Measurements from ENCODE around the gene TSPOAP1.

TSPOAP1 gene

GRCh38 chr17:58275417-58275816 lies 53.2 kb downstream of the TSPOAP1 start:
- no peak for DNase-seq (ENCODE audit: low read depth)

DNA sequence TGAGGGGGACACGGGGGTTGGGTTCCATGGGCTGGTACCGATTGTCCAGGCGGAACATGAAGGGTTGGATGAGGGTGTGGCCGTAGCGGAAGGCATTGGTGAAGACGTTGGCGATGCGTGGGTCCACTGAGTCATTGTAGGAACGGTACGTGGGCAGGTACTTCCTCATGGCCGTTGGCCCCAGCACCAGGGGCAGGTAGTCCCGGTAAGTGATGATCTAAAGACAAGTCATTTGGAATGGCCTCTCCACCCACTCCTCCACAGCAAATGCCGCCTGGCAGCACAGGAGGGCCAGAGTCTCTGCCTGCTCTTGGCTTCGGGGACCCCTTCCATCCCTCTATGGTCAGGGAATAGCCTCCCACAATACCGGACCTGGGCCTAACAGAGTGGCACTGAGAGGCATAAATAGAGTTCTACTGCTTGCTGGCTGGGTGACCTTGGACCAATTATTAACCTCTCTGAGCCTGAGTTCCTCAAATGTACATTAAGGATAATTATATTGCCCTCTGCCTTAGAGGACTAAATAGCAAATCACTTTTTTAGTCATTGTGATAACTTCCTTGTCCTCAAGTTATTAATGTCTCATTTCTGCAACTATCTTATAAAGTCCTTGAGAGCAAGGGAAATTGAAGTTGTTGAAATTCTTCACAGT lies 55.0 kb downstream of the TSPOAP1 start:
- DNase-seq (ENCODE audit: low read depth): no peak

DNA sequence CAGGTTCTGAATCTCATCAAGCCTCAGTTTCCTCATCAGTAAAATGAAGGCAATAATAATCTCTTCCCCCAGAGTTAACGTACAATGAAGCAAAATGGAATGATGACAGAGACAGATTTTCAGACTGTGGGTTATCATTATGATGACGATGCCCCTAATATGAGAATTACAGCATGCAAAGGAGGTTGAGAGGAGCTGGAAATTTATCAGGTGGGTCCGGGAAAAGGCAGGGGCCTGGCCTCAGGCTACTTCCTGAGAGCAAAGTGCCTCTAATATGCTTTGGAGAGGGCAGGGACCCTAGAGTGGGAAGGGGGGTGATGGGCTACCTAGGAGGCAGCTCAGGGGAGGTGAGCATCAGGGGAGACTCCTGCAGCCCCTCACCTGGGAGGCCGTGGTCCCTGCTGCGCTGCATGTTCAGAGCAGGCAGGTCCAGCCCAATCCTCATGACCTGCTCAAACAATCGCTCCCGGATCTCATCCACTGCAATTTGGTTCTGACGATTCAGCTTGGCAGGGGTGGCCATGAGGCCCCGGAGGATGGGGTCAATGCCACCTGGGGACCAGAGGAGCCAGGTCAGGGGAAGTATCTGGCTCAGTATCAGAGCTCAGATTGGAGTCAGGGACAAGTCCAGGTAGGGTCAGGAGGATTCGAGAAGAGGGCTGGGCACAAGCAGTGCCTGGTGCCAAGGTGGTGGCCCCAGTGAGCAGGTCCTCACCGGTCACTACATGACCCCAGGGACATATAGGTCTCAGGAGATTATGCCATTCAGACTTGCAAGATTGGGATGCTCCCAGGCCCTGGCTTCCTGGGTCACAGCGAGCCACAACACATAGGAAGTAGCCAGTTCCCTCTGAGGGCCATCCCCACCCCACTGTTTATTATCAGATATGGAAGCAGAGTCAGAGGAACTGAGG lies 56.0 kb downstream of the TSPOAP1 start:
- no peak for DNase-seq (ENCODE audit: low read depth)

- no peak for DNase-seq (ENCODE audit: low read depth)
Observed at GRCh38 chr17:58271216-58271931, 57.2 kb downstream of the TSPOAP1 start.

- no peak for DNase-seq (ENCODE audit: low read depth)
Observed at GRCh38 chr17:58270476-58271215, 57.9 kb downstream of the TSPOAP1 start.

DNA sequence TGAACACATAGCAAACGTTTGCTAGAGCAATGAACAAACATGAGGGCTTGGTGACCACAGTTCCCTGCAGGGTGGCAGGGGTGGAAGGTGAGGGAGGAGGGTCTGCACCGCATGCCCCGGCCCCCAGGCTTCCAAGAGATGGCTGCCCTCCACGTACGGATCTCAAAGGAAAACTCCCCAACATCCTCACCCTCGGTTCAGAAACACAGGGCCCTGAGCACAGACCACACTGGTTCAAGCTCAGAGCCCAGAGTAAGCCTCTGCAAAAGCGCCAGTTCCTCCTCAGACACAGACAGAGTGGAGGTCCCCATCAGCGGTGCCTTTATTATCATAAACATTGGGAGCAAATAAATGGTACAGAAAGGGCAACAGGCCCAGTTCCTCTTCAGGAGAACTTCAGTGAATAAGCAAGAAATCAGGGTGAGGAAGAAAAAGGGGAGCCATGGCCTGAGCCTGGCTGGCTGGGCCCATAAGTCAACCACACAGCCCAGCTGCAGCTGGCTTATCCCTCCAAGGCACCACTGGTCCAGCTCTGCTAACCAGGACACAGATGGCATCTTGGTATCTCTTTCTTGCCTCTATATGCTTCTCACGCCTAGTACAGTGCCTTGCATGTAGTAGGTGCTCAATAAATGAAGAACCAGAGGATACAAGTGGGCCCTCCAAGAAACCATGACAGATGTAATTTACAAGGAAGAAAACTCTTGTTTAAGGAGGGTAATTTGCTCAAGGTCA lies 58.9 kb downstream of the TSPOAP1 start:
- no peak for DNase-seq (ENCODE audit: low read depth)

DNA sequence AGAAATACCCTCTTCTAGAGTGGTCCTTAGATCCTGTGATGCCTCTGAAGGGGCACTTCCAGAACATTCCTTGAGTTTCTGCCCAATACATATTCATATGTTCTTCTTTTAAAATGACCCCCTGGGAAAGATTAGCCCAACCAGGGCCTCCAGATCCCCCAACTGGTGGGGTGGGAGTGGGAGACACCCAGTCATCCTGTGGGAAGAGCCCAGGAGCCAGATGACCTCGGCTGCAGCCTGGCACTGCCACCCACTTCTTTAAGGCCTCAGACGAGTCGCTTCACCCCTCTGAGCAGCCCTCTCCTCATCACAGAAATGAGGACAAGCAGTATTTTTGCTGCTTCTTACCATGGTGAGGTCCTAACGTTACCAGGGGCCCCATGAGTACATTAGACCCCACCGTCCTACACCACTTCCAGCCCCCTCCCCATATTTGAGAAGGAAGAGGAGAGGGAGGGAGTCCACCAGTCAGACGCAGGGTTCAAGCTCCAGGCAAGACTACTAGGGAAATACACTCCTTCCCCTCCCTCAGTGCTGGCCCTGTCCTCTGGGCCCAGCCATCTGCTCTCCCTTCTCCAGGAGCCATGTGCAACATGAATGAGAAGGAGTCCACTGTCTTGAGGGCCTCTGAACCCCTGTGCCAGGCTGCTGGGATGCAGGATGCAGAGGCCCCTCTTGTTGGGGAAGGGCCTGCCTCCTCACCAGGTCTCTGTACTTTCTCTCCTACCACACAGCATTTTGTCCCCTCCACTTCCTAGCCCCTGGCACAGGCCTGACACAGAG lies 59.6 kb downstream of the TSPOAP1 start:
- no peak for DNase-seq (ENCODE audit: low read depth)

DNA sequence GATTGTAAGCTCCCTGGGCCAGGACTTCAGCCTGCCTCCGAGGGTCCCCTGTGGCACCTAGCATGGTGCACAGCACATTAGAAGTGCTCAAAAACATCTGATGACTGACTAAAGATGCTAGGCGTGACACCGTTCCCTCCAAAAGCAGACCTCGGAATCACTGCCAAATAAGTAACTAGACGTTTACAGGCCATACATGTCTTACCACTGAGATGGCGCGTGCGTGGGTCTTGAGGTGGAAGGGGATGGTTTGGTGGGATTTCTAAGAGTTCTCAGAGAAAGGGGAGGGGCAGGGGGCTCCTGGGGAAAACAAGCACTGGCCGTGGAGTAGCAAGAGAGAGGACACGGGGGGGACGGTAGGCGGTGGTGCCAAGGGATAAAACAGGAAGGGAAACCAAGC lies 60.3 kb downstream of the TSPOAP1 start:
- no peak for DNase-seq (ENCODE audit: low read depth)

- DNase-seq (ENCODE audit: low read depth): no peak
Observed at GRCh38 chr17:58267347-58268324, 61.0 kb downstream of the TSPOAP1 start.

DNA sequence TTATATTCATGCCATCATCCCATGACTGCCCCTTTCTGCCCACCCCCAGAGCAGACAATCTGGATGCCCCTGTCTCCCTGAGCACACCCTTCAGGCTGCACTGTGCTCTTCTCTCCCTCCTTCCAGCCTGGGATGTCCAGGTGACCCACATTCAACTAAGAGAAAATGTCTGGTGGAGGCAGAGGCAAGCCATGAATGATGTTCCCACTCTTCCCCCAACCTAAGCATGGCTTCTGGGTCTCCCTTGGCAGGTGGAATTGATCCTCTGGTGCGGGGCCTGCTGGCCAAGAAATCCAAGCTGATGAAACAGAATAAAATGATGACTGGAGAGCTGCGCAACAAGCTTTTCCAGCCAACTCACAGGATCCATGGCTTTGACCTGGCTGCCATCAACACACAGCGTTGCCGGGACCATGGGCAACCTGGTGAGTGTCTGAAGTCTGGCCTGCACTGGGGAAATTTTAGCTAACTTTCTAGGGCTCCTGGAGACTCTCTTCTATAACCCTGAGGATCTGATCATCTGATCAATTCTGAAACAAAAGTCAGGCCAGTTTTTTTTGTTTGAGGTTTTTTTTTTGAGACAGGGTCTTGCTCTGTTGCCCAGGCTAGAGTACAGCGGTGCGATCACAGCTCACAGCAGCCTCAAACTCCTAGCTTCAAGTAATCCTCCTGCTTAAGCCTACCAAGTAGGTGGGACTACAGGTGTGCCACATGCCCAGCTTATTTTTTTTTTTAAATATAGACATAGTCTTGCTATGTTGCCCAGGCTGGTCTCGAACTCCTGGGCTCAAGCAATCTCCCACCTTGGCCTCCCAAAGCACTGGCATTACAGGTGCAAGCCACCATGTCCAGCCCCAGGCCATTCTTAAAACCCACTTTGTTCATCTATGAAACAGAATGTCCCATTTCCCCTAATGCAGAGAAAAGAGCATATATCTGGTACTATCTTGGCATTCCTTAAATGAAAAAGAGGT lies 62.4 kb downstream of the TSPOAP1 start:
- DNase-seq (ENCODE audit: low read depth): no peak

DNA sequence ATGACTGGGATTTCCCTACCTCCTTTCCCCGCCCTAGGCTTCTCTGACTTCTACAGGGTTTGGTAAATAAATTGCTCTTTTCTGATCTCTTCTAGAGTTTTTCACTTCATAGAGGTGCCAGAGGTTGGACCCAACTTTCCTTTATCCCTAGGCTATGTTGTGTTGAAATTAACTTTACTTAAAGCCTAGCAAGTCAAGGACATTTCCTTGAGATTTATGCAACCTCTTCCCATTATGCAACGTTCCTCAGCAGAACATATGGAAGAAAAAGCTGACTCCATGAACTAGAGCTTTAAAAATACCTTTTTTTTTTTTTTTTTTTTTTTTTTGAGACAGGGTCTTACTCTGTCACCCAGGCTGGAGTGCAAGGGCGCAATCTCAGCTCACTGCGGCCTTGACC lies 63.3 kb downstream of the TSPOAP1 start:
- DNase-seq (ENCODE audit: low read depth): no peak

DNA sequence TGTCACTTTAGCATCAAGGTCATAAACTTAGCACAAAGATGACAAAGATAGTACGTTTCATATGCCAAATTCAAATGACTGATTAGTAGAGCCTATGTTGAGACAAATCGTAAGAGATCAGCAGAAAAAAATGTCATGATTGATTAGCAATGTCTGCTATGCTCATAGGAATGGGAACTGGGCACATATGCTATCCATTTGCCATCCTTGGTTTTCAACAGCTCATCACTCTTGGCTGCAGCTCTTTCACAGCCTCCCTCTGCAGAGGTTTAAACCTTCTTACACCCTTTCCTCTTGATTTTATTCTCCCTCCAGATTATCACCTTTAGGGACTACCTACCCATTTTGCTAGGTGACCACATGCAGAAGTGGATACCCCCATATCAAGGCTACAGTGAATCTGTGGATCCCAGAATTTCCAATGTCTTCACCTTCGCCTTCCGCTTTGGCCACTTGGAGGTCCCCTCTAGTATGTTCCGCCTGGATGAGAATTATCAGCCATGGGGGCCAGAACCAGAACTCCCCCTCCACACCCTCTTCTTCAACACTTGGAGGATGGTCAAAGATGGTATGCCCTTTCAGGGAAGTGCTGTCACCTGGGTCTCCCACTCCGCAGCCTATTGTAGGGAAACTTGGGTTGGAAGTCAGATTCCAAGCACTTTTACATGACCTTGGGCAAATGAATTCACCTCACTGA lies 64.0 kb downstream of the TSPOAP1 start:
- DNase-seq (ENCODE audit: low read depth): no peak

DNA sequence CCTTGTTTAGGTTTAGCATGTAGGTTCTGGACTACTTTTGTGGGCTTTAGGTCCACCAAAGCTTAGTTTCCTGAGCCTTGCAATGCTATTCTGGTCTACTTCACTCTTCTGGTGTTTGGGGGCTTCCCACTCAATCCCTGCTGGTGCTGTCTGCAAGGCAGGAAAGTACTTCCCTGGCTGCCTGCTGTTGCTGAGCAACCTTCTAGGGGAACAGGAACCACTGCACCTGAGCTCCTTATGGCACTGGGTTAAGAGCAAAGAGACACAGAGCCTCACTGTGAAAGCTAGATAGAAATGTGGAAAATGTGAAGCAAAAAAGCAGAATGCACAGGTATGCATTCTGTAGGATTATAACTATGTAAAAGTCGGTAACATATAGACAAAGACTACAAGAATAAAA lies 64.8 kb downstream of the TSPOAP1 start:
- DNase-seq (ENCODE audit: low read depth): no peak

- no peak for DNase-seq (ENCODE audit: low read depth)
Observed at GRCh38 chr17:58262149-58262548, 66.4 kb downstream of the TSPOAP1 start.

DNA sequence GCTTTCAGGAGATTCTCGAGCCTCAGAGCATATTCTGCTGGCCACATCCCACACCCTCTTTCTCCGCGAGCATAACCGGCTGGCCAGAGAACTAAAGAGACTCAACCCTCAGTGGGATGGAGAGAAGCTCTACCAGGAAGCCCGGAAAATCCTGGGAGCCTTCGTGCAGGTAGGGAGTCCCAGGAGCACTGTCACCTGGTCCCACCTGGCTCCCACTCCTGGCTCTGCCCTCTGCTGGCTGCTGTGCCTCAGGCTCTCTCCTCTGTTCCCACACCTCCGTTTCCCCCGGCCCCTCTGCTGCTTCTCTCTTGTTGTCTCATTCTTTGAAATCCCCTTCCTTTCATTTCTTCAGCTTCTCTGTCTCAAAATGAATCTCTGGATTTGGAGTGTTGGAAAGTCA lies 73.8 kb downstream of the TSPOAP1 start:
- no peak for DNase-seq (ENCODE audit: low read depth)

GRCh38 chr17:58253082-58253481 lies 75.5 kb downstream of the TSPOAP1 start:
- DNase-seq (ENCODE audit: low read depth): no peak

DNA sequence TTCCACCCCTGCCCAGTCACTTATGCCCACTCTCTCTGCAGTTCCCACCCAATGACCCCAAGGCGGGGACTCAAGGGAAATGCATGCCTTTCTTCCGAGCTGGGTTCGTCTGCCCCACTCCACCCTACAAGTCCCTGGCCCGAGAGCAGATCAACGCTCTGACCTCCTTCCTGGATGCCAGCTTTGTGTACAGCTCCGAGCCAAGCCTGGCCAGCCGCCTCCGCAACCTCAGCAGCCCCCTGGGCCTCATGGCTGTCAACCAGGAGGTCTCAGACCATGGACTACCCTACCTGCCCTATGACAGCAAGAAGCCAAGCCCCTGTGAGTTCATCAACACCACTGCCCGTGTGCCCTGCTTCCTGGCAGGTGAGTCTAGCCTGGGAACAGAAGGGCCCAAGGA lies 76.5 kb downstream of the TSPOAP1 start:
- DNase-seq (ENCODE audit: low read depth): no peak
